ENCODE measurements around the gene ZBED5.
"Not testable (repeated sequence)": the region's sequence is repeated elsewhere in the genome, so short reads cannot be mapped to it uniquely, and the experiment has no call there.

Gene ZBED5

DNA sequence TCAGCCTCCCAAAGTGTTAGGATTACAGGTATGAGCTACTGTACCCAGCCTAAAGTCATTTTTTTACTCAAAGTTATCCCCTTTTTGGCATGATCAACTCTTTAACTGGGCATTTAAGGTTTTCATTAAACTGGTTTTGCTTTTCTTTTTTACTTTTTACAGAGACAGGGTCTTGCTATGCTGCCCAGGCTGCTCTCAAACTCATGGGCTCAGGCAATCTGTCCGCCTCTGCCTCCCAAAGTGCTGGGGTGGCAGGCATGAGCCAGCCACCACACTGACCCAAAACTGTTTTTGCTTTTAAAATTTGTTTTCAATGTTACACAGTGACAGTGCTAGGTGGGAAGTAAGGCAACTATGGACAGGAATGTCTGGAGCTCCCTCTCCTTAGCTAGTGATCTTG lies 3.9 kb upstream of the ZBED5 start:
- Mint-ChIP-seq H3K4me1 (peaks cover 26% of the 10 kb centered on the region), H3K4me3 (no peak overlapping the region), H3K27me3 (no peaks in the 10 kb centered on the region), H3K9me3 (no peaks in the 10 kb centered on the region), H3K27ac (no peak overlapping the region)
- DNase-seq (no peak), ATAC-seq (no peak)

DNA sequence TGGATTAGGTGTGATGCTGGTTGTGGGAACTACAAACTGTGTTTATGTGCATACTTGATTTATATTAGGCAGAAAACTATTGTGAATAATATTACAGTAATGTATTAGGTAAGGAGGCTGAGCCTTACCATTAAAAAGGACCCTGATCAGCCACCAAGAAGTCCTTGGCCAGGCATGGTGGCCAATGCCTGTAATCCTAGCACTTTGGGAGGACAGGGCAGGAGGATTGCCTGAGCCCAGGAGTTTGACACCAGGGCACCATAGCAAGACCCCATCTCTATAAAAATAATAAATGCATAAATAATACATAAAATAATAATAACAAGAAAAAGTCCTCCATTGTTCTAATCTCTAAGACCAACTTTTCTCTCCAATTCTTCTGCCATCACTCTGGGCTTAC lies 3.2 kb upstream of the ZBED5 start:
- DNase-seq = no peak
- H3K4me1 Mint-ChIP-seq = peaks cover 29% of the 10 kb centered on the region
- H3K9me3 Mint-ChIP-seq = no peaks in the 10 kb centered on the region
- H3K4me3 Mint-ChIP-seq = no peak overlapping the region
- no peaks in the 10 kb centered on the region for H3K27me3 Mint-ChIP-seq
- H3K27ac Mint-ChIP-seq = no peak overlapping the region
- ATAC-seq = no peak

DNA sequence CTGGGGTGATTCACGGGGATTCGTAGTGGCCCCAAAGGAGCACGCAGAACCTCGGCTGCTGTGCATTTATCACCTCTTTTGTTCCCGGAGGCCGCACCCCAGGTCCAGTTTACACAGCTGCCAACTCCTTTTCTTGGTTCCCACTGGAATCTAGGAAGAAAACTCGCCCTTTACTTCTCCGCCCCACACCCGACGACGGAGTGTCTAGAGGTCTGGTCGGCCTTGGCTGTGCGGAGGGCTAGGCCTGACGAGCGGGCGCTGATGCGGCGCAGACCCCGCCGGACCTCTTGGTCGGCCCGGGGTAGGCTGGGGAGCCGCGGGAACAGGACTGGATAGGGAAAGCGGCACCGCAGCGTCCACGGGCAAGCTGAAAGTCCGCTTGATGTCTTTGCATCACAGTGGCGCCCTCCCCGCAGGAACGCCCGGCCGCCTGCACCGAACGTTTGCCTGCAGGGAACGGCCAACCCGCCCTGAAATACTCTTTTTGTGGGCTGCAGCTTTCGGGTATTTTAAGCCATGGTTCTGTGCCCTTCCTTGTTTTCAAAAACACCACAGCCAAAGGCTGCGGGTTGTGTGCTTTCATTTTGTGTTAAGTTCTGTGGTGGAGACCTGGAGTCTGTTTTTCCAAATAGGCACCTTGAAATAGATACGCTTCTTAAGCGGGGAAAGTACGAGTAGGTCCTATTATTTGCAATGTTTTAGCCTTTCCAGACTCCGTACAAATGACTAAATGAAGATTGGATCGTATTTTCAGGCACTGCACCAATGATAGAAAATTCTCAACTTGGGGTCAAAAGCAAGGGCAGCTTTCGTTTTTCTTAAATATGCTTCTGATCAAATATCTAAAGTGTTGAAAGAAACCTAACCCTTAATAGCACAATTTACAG lies 829 bp upstream of the ZBED5 start:
- Mint-ChIP-seq H3K4me1 (peaks cover 36% of the 10 kb centered on the region), H3K9me3 (no peaks in the 10 kb centered on the region), H3K4me3 (peak overlapping the region; percentile 96), H3K27ac (peak overlapping the region; percentile 98 to 100), H3K27me3 (no peaks in the 10 kb centered on the region)
- ATAC-seq = peak; percentile 45
- DNase-seq = peak in 1 of 2 donors; percentile 53

DNA sequence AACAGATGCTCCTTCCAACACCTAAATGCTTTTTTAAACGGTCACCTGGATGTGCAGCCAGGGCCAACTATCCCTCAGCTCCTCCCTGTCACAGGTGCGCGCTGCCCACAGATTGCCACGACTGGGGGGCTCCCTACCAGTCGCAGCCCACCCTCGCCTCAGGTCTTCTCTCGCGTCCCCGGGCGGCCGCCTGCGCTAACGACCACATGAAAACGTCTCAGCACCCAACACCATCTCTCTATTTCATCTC lies 469 bp downstream of the ZBED5 start:
- peak; percentile 13 for ATAC-seq
- H3K4me1 Mint-ChIP-seq = peaks cover 33% of the 10 kb centered on the region
- peak overlapping the region; percentile 96 for H3K4me3 Mint-ChIP-seq
- peaks cover 0 to 1% of the 10 kb centered on the region in 2 donors for H3K9me3 Mint-ChIP-seq
- H3K27me3 Mint-ChIP-seq = no peaks in the 10 kb centered on the region
- DNase-seq = no peak
- H3K27ac Mint-ChIP-seq = peak overlapping the region; percentile 98 to 100

DNA sequence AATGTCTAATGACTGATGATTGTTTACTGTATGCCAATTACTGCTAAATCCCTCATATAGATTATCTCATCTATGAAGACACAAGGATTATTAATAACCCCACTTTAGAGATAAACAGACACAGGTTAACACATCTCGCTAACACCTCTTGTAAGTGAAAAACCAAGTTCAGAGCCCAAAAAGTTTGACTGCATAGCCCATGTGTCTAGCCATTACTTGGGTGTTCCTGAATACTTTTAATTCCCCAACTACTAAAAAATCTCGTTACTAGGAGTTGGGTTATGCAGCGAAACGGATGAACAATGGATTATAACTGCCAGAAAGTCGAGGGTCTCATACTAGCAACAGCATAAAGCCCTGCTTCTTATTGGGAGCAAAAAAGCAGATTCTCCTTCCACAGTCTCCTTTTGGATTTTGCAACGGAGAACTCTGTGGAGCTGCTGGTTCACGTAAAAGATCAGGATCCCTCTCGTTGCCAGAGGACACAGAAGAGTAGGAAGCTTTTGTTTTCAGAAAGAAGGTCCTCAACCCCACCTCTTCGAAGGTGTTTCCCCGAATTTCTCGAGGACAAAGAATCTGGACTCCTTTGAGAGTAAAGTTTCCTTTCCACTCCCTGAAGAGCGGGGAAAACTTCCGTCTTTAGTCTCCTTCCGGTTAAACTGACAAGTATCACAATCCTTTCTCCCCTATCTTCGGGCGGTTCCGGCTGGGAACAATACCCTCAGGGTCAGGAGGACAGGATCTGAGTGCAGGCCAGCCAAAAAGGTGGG lies 979 bp downstream of the ZBED5 start:
- H3K27me3 Mint-ChIP-seq = no peaks in the 10 kb centered on the region
- peak overlapping the region; percentile 96 for H3K4me3 Mint-ChIP-seq
- no peak for ATAC-seq
- H3K27ac Mint-ChIP-seq = peak overlapping the region; percentile 98 to 100
- H3K9me3 Mint-ChIP-seq = peaks cover 0 to 6% of the 10 kb centered on the region in 2 donors
- H3K4me1 Mint-ChIP-seq = peaks cover 38% of the 10 kb centered on the region
- DNase-seq = peak in 1 of 2 donors; percentile 14

DNA sequence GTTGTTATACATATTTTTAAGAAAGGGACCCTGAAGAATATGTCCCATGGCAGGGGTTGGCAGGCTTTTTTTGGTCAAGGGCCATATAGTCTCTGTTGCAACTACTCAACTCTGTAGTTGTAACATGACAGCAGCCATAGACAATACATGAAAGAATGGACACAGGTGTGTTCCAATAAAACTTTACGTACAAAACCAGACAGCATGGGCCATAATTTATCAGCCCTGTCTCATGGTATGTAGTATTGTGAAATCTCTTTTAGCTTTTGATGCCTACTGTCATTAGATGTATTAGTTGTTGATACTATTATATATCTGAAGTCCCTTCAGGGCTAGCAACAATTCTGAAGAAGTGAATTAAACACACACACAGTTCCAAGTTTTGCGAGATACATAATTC lies 2.6 kb downstream of the ZBED5 start:
- H3K9me3 Mint-ChIP-seq = peaks cover 0 to 8% of the 10 kb centered on the region in 2 donors
- H3K27me3 Mint-ChIP-seq = no peaks in the 10 kb centered on the region
- ATAC-seq (no peak), DNase-seq (no peak)
- no peak overlapping the region for H3K27ac Mint-ChIP-seq
- no peak overlapping the region for H3K4me3 Mint-ChIP-seq
- H3K4me1 Mint-ChIP-seq = peaks cover 36% of the 10 kb centered on the region

DNA sequence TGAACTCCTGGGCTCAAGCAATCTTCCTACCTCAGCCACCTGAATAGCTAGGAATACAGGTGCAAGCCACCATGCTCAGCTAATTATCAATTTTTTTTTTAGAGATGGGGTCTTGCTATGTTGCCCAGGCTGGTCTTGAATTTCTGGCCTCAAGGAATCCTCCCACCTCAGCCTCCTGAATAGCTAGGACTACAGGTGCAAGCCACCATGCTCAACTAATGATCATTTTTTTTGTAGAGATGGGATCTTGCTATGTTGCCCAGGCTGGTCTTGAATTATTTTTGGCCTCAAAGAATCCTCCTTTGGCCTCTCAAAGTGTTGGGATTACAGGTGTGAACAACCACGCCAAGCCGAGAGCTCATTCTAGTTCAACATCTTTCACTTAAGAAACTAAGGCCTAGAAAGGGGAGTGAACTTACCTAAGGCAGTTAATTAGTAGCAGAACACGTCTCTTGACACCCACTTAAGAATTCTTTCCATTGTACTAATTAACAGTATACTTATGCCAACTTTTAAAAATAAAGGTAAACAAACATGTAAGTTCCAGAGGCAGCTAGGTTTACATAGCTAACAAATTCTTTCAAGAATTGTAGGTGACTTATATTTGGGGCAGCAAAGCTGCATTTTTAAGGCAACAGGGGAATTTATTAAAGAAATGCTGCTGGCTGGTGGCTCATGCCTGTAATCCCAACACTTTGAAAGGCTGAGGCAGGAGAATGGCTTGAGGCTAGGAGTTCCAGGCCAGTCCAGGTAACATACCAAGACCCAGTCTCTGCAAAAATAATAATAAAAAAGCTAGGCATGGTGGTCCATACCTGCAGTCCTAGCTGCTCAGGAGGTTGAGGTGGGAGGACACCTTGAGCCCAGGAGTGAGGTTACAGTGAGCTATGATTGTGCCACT lies 9.6 kb downstream of the ZBED5 start:
- DNase-seq (no peak), ATAC-seq (no peak)
- Mint-ChIP-seq H3K4me3 (no peak overlapping the region), H3K27ac (peak overlapping the region; percentile 34 to 66), H3K27me3 (no peaks in the 10 kb centered on the region), H3K4me1 (peaks cover 25% of the 10 kb centered on the region), H3K9me3 (peaks cover 0 to 8% of the 10 kb centered on the region in 2 donors)

DNA sequence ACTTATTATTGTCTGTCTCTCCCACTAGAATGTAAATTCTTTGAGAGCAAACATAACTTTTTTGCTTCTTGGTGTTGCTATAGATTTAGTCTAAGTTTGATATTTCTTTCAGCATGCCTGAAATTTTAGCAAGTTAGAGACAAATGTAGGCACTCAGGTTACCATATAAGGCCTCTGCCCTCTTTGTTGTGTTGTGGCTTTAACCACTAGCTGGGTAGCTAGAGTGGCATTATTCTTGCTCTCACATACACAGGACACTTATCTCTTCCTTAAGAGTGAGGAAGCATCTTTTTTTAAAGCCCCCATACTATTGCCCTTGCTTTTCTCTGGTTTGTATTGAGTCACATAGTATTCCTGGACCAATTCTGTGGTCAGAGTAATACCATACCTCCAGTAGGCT lies 11.2 kb downstream of the ZBED5 start:
- H3K9me3 Mint-ChIP-seq = no peaks in the 10 kb centered on the region
- DNase-seq (no peak), ATAC-seq (no peak)
- H3K4me3 Mint-ChIP-seq = no peak overlapping the region
- H3K27me3 Mint-ChIP-seq = no peaks in the 10 kb centered on the region
- no peak overlapping the region for H3K27ac Mint-ChIP-seq
- peaks cover 15% of the 10 kb centered on the region for H3K4me1 Mint-ChIP-seq

DNA sequence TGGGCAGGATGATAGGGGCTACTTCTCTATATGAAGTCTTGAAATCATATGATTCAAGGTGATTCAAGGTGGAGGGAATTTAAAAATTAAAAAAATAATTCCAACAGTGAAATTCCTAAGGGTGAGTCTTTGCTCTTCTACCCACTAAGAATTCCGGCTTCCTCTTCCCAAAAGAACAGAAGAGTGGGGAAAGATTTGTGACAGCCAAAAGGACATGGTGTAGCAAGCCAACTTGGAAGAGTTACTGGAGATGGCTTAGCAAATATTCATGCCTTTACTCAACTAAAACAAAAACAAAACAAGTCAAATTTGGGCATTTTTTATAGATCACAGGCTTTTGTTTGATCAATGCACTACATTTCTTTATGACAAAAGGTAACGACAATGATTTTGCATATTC lies 12.3 kb downstream of the ZBED5 start:
- Mint-ChIP-seq H3K4me3 (no peak overlapping the region), H3K27ac (no peak overlapping the region), H3K27me3 (no peaks in the 10 kb centered on the region), H3K9me3 (no peaks in the 10 kb centered on the region), H3K4me1 (peaks cover 15% of the 10 kb centered on the region)
- DNase-seq (no peak), ATAC-seq (no peak)

DNA sequence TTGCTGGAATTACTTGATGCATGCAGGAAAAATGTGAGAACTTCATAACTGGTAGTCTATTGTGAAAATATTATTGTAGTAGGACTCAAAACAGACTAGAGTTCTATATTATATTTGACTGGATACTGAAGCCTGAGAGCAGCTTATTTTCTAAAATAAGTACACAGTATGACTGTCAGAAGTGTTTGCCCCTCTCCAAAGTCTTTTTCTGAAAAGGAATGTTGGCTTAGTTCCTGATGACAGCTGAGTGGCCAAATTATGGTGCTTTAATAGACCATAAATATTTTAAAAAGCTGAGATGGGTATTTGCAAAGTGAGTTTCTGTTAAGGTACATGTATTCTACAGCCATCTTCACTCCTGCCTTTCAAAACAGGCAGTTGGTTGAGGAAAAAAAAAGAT lies 13.1 kb downstream of the ZBED5 start:
- no peak for ATAC-seq
- Mint-ChIP-seq H3K4me1 (peaks cover 15% of the 10 kb centered on the region), H3K9me3 (no peaks in the 10 kb centered on the region), H3K4me3 (no peak overlapping the region), H3K27ac (no peak overlapping the region), H3K27me3 (no peaks in the 10 kb centered on the region)
- no peak for DNase-seq

DNA sequence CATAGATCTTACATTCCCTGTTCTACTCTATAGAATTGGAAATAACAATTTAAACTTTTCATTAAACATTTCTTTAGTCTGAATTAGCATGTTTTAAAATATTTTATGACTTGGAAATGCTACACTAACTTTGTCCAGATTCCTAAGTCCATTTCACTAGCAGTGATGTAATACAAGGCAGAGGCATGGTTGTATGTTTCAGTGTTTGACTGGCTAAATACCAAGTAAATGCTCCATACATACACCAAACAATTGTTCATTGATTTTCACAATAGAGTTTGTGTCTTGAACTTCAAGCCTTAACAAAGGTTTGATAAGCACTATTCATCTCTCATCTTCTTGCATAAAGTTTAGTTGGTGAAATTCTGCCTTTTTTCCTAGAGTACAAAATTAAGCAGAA lies 13.5 kb downstream of the ZBED5 start:
- H3K27me3 Mint-ChIP-seq = no peaks in the 10 kb centered on the region
- H3K4me3 Mint-ChIP-seq = no peak overlapping the region

DNA sequence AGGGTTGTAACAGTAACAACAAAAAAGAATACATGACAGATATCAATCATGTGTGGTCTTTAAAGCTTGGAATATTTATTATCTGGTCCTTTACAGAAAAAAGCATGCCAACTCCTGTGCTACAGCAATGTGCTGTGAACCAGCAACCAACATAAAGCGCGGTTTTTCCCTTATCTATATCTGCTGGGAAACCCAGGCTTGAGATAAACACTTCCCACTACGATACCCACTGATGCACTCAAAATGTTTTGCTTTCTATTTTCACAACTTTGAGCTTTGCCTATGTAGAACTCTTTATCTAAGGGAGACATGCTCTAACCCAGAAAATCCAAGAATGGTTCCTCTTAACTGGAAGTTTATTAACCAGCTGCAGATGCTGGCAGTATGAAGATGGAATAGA lies 19.0 kb downstream of the ZBED5 start:
- DNase-seq (no peak), ATAC-seq (no peak)
- Mint-ChIP-seq H3K27me3 (no peaks in the 10 kb centered on the region), H3K27ac (no peak overlapping the region), H3K4me1 (no peaks in the 10 kb centered on the region), H3K4me3 (no peak overlapping the region), H3K9me3 (no peaks in the 10 kb centered on the region)

More for the DNA sequence above, 13.5 kb downstream of the ZBED5 start:
- Mint-ChIP-seq H3K27ac (no peak overlapping the region), H3K9me3 (no peaks in the 10 kb centered on the region), H3K4me1 (peaks cover 15% of the 10 kb centered on the region)
- ATAC-seq (no peak), DNase-seq (no peak)

DNA sequence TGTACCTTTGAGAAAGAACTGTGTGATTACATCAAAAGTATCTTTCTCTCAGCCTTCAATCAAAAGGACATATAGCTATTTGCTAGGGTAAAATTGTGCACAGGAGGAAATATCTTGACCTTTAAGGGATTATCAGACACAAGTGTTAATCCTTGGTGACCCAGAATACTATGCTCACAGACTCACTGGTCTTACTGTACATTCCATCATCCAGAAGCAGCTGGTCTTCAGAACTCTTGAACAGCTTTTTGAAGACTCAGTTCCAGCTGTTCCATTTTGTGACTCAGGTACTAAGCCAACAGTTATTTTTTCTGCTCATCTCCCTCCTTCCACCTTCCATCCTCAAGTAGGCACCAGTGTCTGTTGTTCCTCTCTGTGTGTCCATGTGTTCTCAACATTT lies 19.8 kb downstream of the ZBED5 start:
- ATAC-seq = no peak
- no peak overlapping the region for H3K4me3 Mint-ChIP-seq
- no peaks in the 10 kb centered on the region for H3K4me1 Mint-ChIP-seq
- no peak overlapping the region for H3K27ac Mint-ChIP-seq
- DNase-seq = no peak
- no peaks in the 10 kb centered on the region for H3K9me3 Mint-ChIP-seq
- no peaks in the 10 kb centered on the region for H3K27me3 Mint-ChIP-seq

DNA sequence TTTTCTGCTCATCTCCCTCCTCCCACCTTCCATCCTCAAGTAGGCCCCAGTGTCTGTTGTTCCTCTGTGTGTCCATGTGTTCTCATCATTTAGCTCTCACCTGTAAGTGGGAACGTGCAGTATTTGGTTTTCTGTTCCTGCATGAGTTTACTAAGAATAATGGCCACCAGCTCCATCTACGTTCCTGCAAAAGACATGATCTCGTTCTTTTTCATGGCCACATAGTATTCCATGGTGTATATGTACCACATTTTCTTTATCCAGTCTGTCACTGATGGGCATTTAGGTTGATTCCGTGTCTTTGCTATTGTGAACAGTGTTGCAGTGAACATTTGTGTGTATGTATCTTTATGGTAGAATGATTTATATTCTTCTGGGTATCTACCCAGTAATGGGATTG lies 21.0 kb downstream of the ZBED5 start:
- H3K4me1 Mint-ChIP-seq, H3K4me3 Mint-ChIP-seq, H3K9me3 Mint-ChIP-seq, ATAC-seq, DNase-seq, H3K27me3 Mint-ChIP-seq, H3K27ac Mint-ChIP-seq: not testable (repeated sequence)

DNA sequence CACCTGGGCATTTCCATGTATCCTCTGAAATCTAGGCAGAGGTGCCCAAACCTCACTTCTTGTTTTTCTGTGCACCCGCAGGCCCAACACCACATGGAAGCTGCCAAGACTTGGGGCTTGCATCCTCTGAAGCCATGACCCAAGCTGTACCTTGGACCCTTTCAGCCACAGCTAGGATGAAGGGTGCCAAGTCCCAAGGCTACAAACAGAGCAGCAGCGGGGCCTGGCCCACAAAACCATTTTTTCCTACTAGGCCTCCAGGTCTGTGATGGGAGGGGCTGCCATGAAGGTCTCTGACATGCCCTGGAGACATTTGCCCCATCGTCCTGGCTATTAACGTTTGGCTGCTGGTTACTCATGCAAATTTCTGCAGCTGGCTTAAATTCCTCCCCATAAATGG lies 28.7 kb downstream of the ZBED5 start:
- no peak for ATAC-seq
- DNase-seq = no peak
- Mint-ChIP-seq H3K27me3 (no peaks in the 10 kb centered on the region), H3K4me1 (peaks cover 8% of the 10 kb centered on the region), H3K9me3 (no peaks in the 10 kb centered on the region), H3K4me3 (no peak overlapping the region), H3K27ac (no peak overlapping the region)

DNA sequence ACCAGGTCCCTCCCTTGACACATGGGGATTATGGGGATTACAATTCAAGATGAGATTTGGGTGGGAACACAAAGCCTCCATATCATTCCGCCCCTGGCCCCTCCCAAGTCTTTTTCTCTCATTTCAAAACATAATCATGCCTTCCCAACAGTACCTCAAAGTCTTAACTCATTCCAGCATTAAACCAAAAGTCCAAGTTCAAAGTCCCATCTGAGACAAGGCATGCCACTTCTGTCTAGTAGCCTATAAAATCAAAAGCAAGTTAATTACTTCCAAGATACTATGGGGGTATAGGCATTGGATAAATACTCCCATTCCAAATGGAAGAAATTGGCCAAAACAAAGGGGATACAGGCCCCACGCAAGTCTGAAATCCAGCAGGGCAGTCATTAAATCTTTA lies 29.5 kb downstream of the ZBED5 start:
- Mint-ChIP-seq H3K4me1 (peaks cover 12% of the 10 kb centered on the region), H3K27me3 (no peaks in the 10 kb centered on the region), H3K4me3 (no peak overlapping the region), H3K9me3 (no peaks in the 10 kb centered on the region), H3K27ac (no peak overlapping the region)
- ATAC-seq (no peak), DNase-seq (no peak)
